GM23338 (cell line): ENCODE results near the gene PHLDB2.

Experiments used
- CREB1 ChIP-seq: fragments of 250-450 bp; sonication (Bioruptor Pico); IDR thresholded peaks from 2 replicates; pipeline ENCODE4 v1.5.0; 2020; ENCODE audit warnings: low read depth, mild to moderate bottlenecking, moderate library complexity
- CTCF ChIP-seq, 2 experiments: fragments of 200-600 bp in 1 of 2; sonication (generic) in 1 of 2; conservative IDR thresholded peaks; 2 replicates each; pipeline versions ENCODE4 v1.5.1 to v1.6.1; 2016 to 2017; ENCODE audit warnings: antibody characterized with exemption in 2 of 2, low read depth in 2 of 2, mild to moderate bottlenecking in 2 of 2, moderate library complexity in 1 of 2
- EZH2 ChIP-seq: fragments of 200-600 bp; sonication (generic); IDR thresholded peaks from one replicate; pipeline ENCODE4 v1.8.0; 2017; ENCODE audit warnings: antibody characterized with exemption, mild to moderate bottlenecking, low read depth; ENCODE audit not compliant: unreplicated experiment
- EZH2phosphoT487 ChIP-seq: fragments of 200-600 bp; sonication (generic); IDR thresholded peaks from one replicate; pipeline ENCODE4 v1.8.1; 2018; ENCODE audit warnings: antibody characterized with exemption; ENCODE audit not compliant: unreplicated experiment
- POLR2AphosphoS5 ChIP-seq: IDR thresholded peaks from 2 replicates; pipeline ENCODE4 v1.6.1; 2016; ENCODE audit warnings: antibody characterized with exemption, low read depth
- STAT1 ChIP-seq: IDR thresholded peaks from one replicate; pipeline ENCODE4 v1.6.1; 2016; ENCODE audit warnings: antibody characterized with exemption; ENCODE audit not compliant: unreplicated experiment
- ZNF114 ChIP-seq: fragments of 250-450 bp; sonication (Bioruptor Pico); IDR thresholded peaks from 2 replicates; pipeline ENCODE4 v1.5.0; 2020; ENCODE audit warnings: mild to moderate bottlenecking, moderate library complexity
- ZNF462 ChIP-seq: fragments of 250-450 bp; sonication (Bioruptor Pico); IDR thresholded peaks from 2 replicates; pipeline ENCODE4 v1.5.0; 2020; ENCODE audit warnings: mild to moderate bottlenecking, moderate library complexity
- TF ChIP-seq, protein P1 (sequence below): IDR thresholded peaks from one replicate; pipeline ENCODE4 v1.6.1; 2018; ENCODE audit warnings: antibody characterized with exemption; ENCODE audit not compliant: unreplicated experiment
- TF ChIP-seq, protein P2 (sequence below): IDR thresholded peaks from 2 replicates; pipeline ENCODE4 v1.6.1; 2016; ENCODE audit warnings: antibody characterized with exemption

DNA sequence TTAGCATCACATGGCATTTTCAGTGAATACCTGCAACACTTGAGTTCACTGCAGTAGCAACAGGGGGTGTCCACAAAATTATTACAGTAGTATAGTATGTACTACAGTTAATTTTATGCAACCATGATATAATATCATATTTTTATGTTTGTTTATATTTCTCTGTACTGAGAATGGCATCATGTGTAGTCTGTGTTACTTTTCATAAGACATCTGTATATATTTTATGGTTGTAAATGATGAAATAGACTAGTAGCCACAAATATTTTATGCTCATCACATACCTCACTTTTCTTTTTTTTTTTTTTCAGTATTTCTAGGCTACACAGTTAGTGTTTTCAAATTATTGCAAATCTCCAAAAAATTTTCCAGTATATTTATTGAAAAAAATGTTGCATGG is 22.4 kb downstream of the PHLDB2 start:
- TF ChIP-seq CTCF (conservative IDR thresholded peaks at IDR 0.05; ENCODE audit: low read depth in 2 of 2) (no peak), EZH2 (no peak), CREB1 (CRISPR knock-in tag) (no peak), ZNF114 (CRISPR knock-in tag) (no peak), EZH2phosphoT487 (no peak), POLR2AphosphoS5 (no peak), ZNF462 (CRISPR knock-in tag) (no peak), STAT1 (no peak)
- TF ChIP-seq, protein P1, sequence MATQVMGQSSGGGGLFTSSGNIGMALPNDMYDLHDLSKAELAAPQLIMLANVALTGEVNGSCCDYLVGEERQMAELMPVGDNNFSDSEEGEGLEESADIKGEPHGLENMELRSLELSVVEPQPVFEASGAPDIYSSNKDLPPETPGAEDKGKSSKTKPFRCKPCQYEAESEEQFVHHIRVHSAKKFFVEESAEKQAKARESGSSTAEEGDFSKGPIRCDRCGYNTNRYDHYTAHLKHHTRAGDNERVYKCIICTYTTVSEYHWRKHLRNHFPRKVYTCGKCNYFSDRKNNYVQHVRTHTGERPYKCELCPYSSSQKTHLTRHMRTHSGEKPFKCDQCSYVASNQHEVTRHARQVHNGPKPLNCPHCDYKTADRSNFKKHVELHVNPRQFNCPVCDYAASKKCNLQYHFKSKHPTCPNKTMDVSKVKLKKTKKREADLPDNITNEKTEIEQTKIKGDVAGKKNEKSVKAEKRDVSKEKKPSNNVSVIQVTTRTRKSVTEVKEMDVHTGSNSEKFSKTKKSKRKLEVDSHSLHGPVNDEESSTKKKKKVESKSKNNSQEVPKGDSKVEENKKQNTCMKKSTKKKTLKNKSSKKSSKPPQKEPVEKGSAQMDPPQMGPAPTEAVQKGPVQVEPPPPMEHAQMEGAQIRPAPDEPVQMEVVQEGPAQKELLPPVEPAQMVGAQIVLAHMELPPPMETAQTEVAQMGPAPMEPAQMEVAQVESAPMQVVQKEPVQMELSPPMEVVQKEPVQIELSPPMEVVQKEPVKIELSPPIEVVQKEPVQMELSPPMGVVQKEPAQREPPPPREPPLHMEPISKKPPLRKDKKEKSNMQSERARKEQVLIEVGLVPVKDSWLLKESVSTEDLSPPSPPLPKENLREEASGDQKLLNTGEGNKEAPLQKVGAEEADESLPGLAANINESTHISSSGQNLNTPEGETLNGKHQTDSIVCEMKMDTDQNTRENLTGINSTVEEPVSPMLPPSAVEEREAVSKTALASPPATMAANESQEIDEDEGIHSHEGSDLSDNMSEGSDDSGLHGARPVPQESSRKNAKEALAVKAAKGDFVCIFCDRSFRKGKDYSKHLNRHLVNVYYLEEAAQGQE = no peak
- TF ChIP-seq, protein P2, sequence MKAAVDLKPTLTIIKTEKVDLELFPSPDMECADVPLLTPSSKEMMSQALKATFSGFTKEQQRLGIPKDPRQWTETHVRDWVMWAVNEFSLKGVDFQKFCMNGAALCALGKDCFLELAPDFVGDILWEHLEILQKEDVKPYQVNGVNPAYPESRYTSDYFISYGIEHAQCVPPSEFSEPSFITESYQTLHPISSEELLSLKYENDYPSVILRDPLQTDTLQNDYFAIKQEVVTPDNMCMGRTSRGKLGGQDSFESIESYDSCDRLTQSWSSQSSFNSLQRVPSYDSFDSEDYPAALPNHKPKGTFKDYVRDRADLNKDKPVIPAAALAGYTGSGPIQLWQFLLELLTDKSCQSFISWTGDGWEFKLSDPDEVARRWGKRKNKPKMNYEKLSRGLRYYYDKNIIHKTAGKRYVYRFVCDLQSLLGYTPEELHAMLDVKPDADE = no peak
